Measurements from ENCODE around the gene ZNF281. TPM values are rescaled to one million over a fixed set of nuclear protein-coding genes. Genes with fewer than 3 reads are reported as not detected.
A peak's percentile ranks its signal among the peaks of the same experiment; 100 is the strongest.
"Not testable (repeated sequence)": the region's sequence is repeated elsewhere in the genome, so short reads cannot be mapped to it uniquely, and the experiment has no call there.

ZNF281 gene
- total RNA-seq, 2 experiments from 2014 or later: 13.5 to 13.7 TPM

DNA sequence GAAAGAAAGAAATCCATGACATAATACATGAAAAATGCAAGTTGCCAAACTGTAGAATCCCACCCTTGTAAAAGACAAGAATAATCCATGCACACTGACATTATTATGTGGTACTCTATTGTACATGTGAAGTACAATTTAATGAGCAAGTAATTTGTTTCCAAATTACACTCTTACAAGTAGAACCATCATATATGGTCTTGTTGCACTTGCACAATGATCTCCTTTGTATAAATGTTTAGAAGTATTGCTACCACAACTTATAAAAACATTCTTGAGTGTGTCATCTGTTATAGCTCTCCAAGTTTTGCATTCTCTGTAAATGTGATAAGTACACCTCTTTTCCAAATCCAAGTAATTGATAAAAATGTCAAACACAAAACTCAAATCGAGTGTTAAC, 29.1 kb upstream of the ZNF281 start:
- Mint-ChIP-seq H3K27ac (no peak overlapping the region), H3K9me3 (no peaks in the 10 kb centered on the region), H3K4me1 (peaks cover 7% of the 10 kb centered on the region), H3K27me3 (no peaks in the 10 kb centered on the region), H3K36me3 (ENCODE audit: low read depth) (no peaks in the 10 kb centered on the region), H3K4me3 (no peak overlapping the region)
- ChIA-PET POLR2A (no interaction called here), CTCF (no interaction called here)
- DNase-seq: no peak

GRCh38 chr1:200438413-200438812, 28.6 kb upstream of the ZNF281 start:
- H3K27me3 Mint-ChIP-seq; H3K9me3 Mint-ChIP-seq; H3K4me1 Mint-ChIP-seq; H3K4me3 Mint-ChIP-seq; DNase-seq; H3K36me3 Mint-ChIP-seq (ENCODE audit: low read depth); POLR2A ChIA-PET; H3K27ac Mint-ChIP-seq: not testable (repeated sequence)
- CTCF ChIA-PET: interaction anchor here (1.0 kb wide), 1 partner anchor 32 kb away, joined by 3 read pairs; no protein-coding TSS in a partner anchor

- POLR2A ChIA-PET: no interaction called here
- CTCF ChIA-PET: interaction anchor here (1.0 kb wide), 1 partner anchor 31 kb away, joined by 3 read pairs; no protein-coding TSS in a partner anchor
- Mint-ChIP-seq H3K4me1 (peaks cover 10% of the 10 kb centered on the region), H3K27ac (no peak overlapping the region), H3K36me3 (ENCODE audit: low read depth) (no peaks in the 10 kb centered on the region), H3K27me3 (no peaks in the 10 kb centered on the region), H3K9me3 (no peaks in the 10 kb centered on the region), H3K4me3 (peak overlapping the region; percentile 61)
- DNase-seq: no peak
Observed at GRCh38 chr1:200437556-200438203, 27.8 kb upstream of the ZNF281 start.

DNA sequence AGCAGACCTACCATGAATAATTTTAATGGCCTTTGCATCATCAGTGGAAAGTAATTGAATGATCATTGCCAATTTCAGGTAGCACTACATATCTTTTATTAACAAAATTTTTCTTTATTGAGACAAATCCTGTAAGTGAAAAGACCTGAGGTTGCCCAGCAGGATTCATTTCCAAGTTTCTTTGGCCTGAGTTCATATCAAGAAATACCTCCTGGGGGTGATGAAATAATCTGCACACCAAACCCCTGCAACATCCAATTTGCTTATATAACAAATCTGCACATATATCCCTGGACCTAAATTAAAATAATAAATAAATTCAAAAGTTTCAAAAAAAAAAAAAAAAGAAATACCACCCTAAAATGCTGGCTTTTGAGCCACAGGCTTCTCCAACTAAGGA, 27.3 kb upstream of the ZNF281 start:
- no peak overlapping the region for H3K4me3 Mint-ChIP-seq
- ChIA-PET POLR2A (no interaction called here), CTCF (no interaction called here)
- no peaks in the 10 kb centered on the region for H3K36me3 Mint-ChIP-seq (ENCODE audit: low read depth)
- no peaks in the 10 kb centered on the region for H3K9me3 Mint-ChIP-seq
- DNase-seq: no peak
- no peaks in the 10 kb centered on the region for H3K27me3 Mint-ChIP-seq
- peaks cover 12% of the 10 kb centered on the region for H3K4me1 Mint-ChIP-seq
- H3K27ac Mint-ChIP-seq: no peak overlapping the region

DNA sequence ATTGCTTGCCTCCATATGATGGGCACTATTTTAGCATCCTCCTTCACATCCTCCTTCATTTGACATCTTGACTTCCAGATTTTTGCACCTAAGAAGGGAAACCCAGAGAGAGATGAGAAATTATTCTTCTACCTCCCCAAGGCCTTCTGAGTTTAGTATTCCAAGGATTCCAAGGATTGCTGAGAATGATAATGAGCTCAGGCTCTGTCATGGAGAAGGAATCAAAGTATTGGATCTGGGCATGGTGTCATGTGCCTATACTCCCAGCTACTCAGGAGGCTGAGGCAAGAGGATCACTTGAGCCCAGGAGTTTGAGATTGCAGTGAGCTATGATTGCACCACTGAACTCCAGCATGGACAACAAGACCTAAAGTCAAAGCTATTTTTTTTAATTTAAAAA, 26.6 kb upstream of the ZNF281 start:
- H3K4me1 Mint-ChIP-seq: peaks cover 12% of the 10 kb centered on the region
- DNase-seq: no peak
- no peaks in the 10 kb centered on the region for H3K9me3 Mint-ChIP-seq
- CTCF ChIA-PET: interaction anchor here (0.7 kb wide), 1 partner anchor 50 kb away, joined by 4 read pairs; no protein-coding TSS in a partner anchor
- POLR2A ChIA-PET: no interaction called here
- no peaks in the 10 kb centered on the region for H3K27me3 Mint-ChIP-seq
- H3K27ac Mint-ChIP-seq: no peak overlapping the region
- H3K4me3 Mint-ChIP-seq: no peak overlapping the region
- no peaks in the 10 kb centered on the region for H3K36me3 Mint-ChIP-seq (ENCODE audit: low read depth)

- ChIA-PET POLR2A (interaction anchor here (0.6 kb wide), 1 partner anchor 368 kb away, joined by 4 read pairs; no protein-coding TSS in a partner anchor), CTCF (no interaction called here)
- Mint-ChIP-seq H3K9me3 (no peaks in the 10 kb centered on the region), H3K36me3 (ENCODE audit: low read depth) (no peaks in the 10 kb centered on the region), H3K27ac (no peak overlapping the region), H3K4me3 (no peak overlapping the region), H3K4me1 (peaks cover 12% of the 10 kb centered on the region), H3K27me3 (no peaks in the 10 kb centered on the region)
- no peak for DNase-seq
Observed at GRCh38 chr1:200435200-200435780, 25.5 kb upstream of the ZNF281 start.

- ChIA-PET CTCF (no interaction called here), POLR2A (no interaction called here)
- no peaks in the 10 kb centered on the region for H3K36me3 Mint-ChIP-seq (ENCODE audit: low read depth)
- no peak for DNase-seq
- no peak overlapping the region for H3K4me3 Mint-ChIP-seq
- no peaks in the 10 kb centered on the region for H3K27me3 Mint-ChIP-seq
- H3K27ac Mint-ChIP-seq: no peak overlapping the region
- H3K9me3 Mint-ChIP-seq: no peaks in the 10 kb centered on the region
- H3K4me1 Mint-ChIP-seq: peaks cover 10% of the 10 kb centered on the region
Observed at GRCh38 chr1:200433586-200433985, 23.8 kb upstream of the ZNF281 start.

GRCh38 chr1:200432586-200432985, 22.8 kb upstream of the ZNF281 start:
- H3K4me1 Mint-ChIP-seq: peaks cover 8% of the 10 kb centered on the region
- no peak overlapping the region for H3K27ac Mint-ChIP-seq

GRCh38 chr1:200429221-200429751, 19.4 kb upstream of the ZNF281 start:
- Mint-ChIP-seq H3K36me3 (ENCODE audit: low read depth) (no peaks in the 10 kb centered on the region), H3K4me3 (no peak overlapping the region), H3K9me3 (no peaks in the 10 kb centered on the region), H3K27me3 (no peaks in the 10 kb centered on the region), H3K4me1 (peaks cover 7% of the 10 kb centered on the region), H3K27ac (no peak overlapping the region)
- ChIA-PET CTCF (no interaction called here), POLR2A (no interaction called here)
- DNase-seq: no peak

More at GRCh38 chr1:200432586-200432985, 22.8 kb upstream of the ZNF281 start:
- ChIA-PET CTCF (no interaction called here), POLR2A (interaction anchor here (1.1 kb wide), 1 partner anchor 17 kb away, joined by 3 read pairs; no protein-coding TSS in a partner anchor)
- Mint-ChIP-seq H3K27me3 (no peaks in the 10 kb centered on the region), H3K36me3 (ENCODE audit: low read depth) (no peaks in the 10 kb centered on the region), H3K4me3 (no peak overlapping the region), H3K9me3 (no peaks in the 10 kb centered on the region)
- no peak for DNase-seq

GRCh38 chr1:200428482-200429205, 18.8 kb upstream of the ZNF281 start:
- Mint-ChIP-seq H3K36me3 (ENCODE audit: low read depth) (no peaks in the 10 kb centered on the region), H3K27me3 (no peaks in the 10 kb centered on the region), H3K4me1 (peaks cover 7% of the 10 kb centered on the region), H3K27ac (no peak overlapping the region), H3K4me3 (no peak overlapping the region), H3K9me3 (no peaks in the 10 kb centered on the region)
- ChIA-PET POLR2A (no interaction called here), CTCF (no interaction called here)
- no peak for DNase-seq

DNA sequence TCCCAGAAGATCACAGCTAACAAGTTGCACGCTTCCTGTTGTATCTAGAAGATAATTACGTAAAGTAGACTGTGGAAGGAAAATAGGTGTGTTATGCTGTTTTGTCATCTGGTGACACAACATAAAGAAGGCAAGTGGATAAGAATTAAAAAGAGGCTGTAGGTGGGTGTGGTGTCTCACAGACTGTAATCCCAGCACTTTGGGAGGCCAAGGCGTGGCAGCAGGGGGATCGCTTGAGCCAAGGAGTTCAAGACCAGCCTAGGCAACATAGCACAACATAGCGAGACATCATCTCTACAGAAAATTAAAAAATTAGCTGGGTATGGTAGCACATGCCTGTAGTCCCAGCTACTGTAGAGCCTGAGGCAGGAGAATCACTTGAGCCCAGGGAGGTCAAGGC, 17.9 kb upstream of the ZNF281 start:
- Mint-ChIP-seq H3K27ac (no peak overlapping the region), H3K4me3 (no peak overlapping the region), H3K36me3 (ENCODE audit: low read depth) (no peaks in the 10 kb centered on the region), H3K9me3 (no peaks in the 10 kb centered on the region), H3K4me1 (peaks cover 4% of the 10 kb centered on the region), H3K27me3 (peaks cover 3% of the 10 kb centered on the region)
- ChIA-PET CTCF (no interaction called here), POLR2A (no interaction called here)
- DNase-seq: no peak

DNA sequence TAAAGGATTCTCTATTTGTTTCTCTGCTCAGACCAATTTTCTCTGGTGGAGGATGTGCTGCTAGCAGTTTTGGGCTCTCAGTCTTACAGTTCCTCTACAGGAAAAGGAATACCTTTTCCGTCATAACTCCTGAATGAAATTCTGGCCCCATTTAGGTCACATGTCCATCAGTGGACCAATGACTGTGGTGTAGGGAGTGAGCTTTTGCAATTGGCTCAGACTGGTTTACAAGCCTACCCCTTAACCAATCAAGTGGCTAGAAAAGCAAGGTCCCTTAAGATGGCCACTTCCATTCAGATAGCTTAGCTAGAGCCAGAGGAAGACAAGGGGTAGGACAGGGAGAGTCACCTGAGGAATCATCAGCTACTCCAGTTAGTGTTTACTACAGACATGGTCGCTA, 16.4 kb upstream of the ZNF281 start:
- H3K27me3 Mint-ChIP-seq: peaks cover 5% of the 10 kb centered on the region
- H3K4me3 Mint-ChIP-seq: no peak overlapping the region
- peaks cover 2% of the 10 kb centered on the region for H3K4me1 Mint-ChIP-seq
- POLR2A ChIA-PET: no interaction called here
- no peaks in the 10 kb centered on the region for H3K36me3 Mint-ChIP-seq (ENCODE audit: low read depth)
- no peaks in the 10 kb centered on the region for H3K9me3 Mint-ChIP-seq
- no peak for DNase-seq
- CTCF ChIA-PET: no interaction called here
- no peak overlapping the region for H3K27ac Mint-ChIP-seq

DNA sequence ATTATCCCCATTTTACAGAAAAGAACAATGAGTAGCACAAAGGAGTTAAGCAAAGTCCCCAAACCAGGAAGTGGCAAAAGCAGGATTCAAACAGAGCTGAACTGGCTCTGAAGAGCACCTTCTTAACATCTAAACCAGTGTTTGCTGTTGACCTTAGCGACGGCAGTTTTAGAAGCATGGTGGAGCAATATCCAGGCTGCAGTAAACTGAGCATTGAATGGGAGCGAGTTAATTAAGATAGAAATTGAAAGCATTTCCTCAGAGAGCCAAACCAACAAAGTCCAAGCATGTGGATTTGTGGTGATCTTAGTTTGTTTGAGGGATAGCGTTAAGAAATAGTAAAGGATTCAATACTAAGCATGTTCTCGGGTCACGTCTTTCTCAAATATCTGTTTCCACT, 13.4 kb upstream of the ZNF281 start:
- Mint-ChIP-seq H3K4me1 (peaks cover 2% of the 10 kb centered on the region), H3K36me3 (ENCODE audit: low read depth) (no peaks in the 10 kb centered on the region), H3K27ac (no peak overlapping the region), H3K4me3 (no peak overlapping the region), H3K27me3 (peaks cover 5% of the 10 kb centered on the region), H3K9me3 (no peaks in the 10 kb centered on the region)
- CTCF ChIA-PET: no interaction called here
- DNase-seq: no peak
- POLR2A ChIA-PET: no interaction called here
